HCT116 (cell line): ENCODE measurements around the gene MYO3B.

Experiments
- CTCF ChIP-seq, 3 experiments: fragments of 200-600 bp in 1 of 3; sonication (generic) in 1 of 3; IDR thresholded peaks in 2 of 3; conservative IDR thresholded peaks in 1 of 3; 2 replicates each; pipeline ENCODE4 v1.5.1; 2012 to 2017; ENCODE audit warnings: low read depth in 2 of 3, low read length in 2 of 3, antibody characterized with exemption in 1 of 3, borderline replicate concordance in 1 of 3, control low read depth in 1 of 3, mild to moderate bottlenecking in 1 of 3, mixed read lengths in 1 of 3, mixed run types in 1 of 3, moderate library complexity in 1 of 3; ENCODE audit not compliant: insufficient read depth in 1 of 3
- JUND ChIP-seq: IDR thresholded peaks from 2 replicates; pipeline ENCODE4 v1.6.1; 2012
- POLR2A ChIP-seq: IDR thresholded peaks from 2 replicates; pipeline ENCODE4 v1.7.0; 2011; ENCODE audit warnings: borderline replicate concordance; ENCODE audit not compliant: insufficient read depth, insufficient read length; ENCODE audit errors: extremely low read depth
- YY1 ChIP-seq: IDR thresholded peaks from 2 replicates; pipeline ENCODE4 v1.6.1; 2011; ENCODE audit warnings: low read length, low read depth, moderate library complexity, mild to moderate bottlenecking; ENCODE audit not compliant: insufficient replicate concordance; ENCODE audit errors: extremely low read depth
- TF ChIP-seq, protein P1 (sequence below): IDR thresholded peaks from 2 replicates; pipeline ENCODE4 v1.6.1; 2011; ENCODE audit warnings: mild to moderate bottlenecking, low read length, moderate library complexity; ENCODE audit not compliant: insufficient replicate concordance; ENCODE audit errors: extremely low read depth

GRCh38 chr2:170229125-170229524 is 51.2 kb downstream of the MYO3B start:
- TF ChIP-seq JUND: no peak
- no peak for TF ChIP-seq CTCF (IDR thresholded peaks at IDR 0.05 in 2 of 3, conservative IDR thresholded peaks at IDR 0.05 in 1 of 3; ENCODE audit: borderline replicate concordance in 1 of 3, insufficient read depth in 1 of 3, low read depth in 2 of 3, low read length in 2 of 3)
- TF ChIP-seq POLR2A: no peak
- no peak for TF ChIP-seq YY1
- TF ChIP-seq, protein P1, sequence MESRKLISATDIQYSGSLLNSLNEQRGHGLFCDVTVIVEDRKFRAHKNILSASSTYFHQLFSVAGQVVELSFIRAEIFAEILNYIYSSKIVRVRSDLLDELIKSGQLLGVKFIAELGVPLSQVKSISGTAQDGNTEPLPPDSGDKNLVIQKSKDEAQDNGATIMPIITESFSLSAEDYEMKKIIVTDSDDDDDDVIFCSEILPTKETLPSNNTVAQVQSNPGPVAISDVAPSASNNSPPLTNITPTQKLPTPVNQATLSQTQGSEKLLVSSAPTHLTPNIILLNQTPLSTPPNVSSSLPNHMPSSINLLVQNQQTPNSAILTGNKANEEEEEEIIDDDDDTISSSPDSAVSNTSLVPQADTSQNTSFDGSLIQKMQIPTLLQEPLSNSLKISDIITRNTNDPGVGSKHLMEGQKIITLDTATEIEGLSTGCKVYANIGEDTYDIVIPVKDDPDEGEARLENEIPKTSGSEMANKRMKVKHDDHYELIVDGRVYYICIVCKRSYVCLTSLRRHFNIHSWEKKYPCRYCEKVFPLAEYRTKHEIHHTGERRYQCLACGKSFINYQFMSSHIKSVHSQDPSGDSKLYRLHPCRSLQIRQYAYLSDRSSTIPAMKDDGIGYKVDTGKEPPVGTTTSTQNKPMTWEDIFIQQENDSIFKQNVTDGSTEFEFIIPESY: no peak
